ENCODE data around the gene CTIF. TPM values are rescaled to one million over a fixed set of nuclear protein-coding genes. Genes with fewer than 3 reads are reported as not detected.
"Not testable (repeated sequence)": the region's sequence is repeated elsewhere in the genome, so short reads cannot be mapped to it uniquely, and the experiment has no call there.

Gene CTIF
- polyA plus RNA-seq, 4 donors: 8.1 to 22.6 (median 11.3) TPM

GRCh38 chr18:48504819-48505218 is 34.0 kb upstream of the CTIF start:
- Histone ChIP-seq H3K27me3 (ENCODE audit: control insufficient read depth in 3 of 3, insufficient read depth in 3 of 3, low read length in 3 of 3) (no peaks in the 10 kb centered on the region), H3K9me3 (ENCODE audit: control insufficient read depth in 2 of 2, insufficient read depth in 1 of 2, low read depth in 1 of 2, low read length in 1 of 2) (peaks cover 0 to 2% of the 10 kb centered on the region in 2 donors), H3K36me3 (ENCODE audit: control insufficient read depth in 3 of 3, insufficient read depth in 2 of 3, low read depth in 1 of 3, low read length in 3 of 3) (no peaks in the 10 kb centered on the region), H3K27ac (ENCODE audit: low read depth in 1 of 3, low read length in 2 of 3) (no peak overlapping the region), H3K4me3 (ENCODE audit: low read depth in 1 of 3, low read length in 3 of 3) (no peak overlapping the region), H3K4me1 (ENCODE audit: control insufficient read depth in 3 of 3, insufficient read depth in 2 of 3, low read depth in 1 of 3, low read length in 2 of 3) (no peaks in the 10 kb centered on the region)
- DNase-seq: no peak
- no peak for FAIRE-seq

DNA sequence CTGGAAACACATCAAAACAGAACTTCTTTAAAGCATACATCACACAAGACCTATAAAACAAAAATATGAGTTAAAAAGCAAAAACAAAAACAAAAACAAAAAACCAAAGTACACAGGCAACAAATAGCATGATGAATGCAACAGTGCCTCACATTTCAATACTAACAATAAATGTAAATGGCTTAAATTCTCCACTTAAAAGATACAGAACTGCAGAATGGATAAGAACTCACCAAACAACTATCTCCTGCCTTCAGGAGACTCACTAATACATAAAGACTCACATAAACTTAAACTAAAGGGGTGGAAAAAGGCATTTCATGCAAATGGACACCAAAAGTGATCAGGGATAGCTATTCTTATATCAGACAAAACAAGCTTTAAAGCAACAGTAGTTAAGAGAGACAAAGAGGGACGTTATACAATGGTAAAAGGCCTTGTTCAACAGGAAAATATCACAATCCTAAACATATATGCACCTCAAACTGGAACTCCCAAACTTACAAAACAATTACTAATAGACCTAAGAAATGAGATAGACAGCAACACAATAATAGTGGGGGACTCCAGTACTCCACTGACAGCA is 31.8 kb upstream of the CTIF start:
- H3K27me3 ChIP-seq (ENCODE audit: control insufficient read depth in 3 of 3, insufficient read depth in 3 of 3, low read length in 3 of 3); H3K9me3 ChIP-seq (ENCODE audit: control insufficient read depth in 2 of 2, insufficient read depth in 1 of 2, low read depth in 1 of 2, low read length in 1 of 2); H3K36me3 ChIP-seq (ENCODE audit: control insufficient read depth in 3 of 3, insufficient read depth in 2 of 3, low read depth in 1 of 3, low read length in 3 of 3); H3K4me1 ChIP-seq (ENCODE audit: control insufficient read depth in 3 of 3, insufficient read depth in 2 of 3, low read depth in 1 of 3, low read length in 2 of 3); H3K27ac ChIP-seq (ENCODE audit: low read depth in 1 of 3, low read length in 2 of 3); H3K4me3 ChIP-seq (ENCODE audit: low read depth in 1 of 3, low read length in 3 of 3); FAIRE-seq; DNase-seq: not testable (repeated sequence)
- 64 to 70% (median 69%) methylated on average over 1 of the region's 1 CpG for WGBS, 3 donors

DNA sequence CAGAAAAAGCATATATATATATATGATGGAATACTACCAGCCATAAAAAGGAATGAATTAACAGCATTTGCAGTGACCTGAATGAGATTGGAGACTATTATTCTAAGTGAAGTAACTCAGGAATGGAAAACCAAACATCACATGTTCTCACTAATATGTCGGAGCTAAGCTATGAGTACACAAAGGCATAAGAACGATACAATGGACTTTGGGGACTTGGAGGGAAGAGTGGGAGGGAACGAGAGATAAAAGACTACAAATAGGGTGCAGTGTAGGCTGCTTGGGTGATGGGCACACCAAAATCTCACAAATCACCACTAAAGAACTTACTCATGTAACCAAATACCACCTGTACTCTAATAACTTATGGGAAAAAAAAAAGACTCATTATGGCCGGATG is 26.3 kb upstream of the CTIF start:
- H3K9me3 ChIP-seq (ENCODE audit: control insufficient read depth in 2 of 2, insufficient read depth in 1 of 2, low read depth in 1 of 2, low read length in 1 of 2); DNase-seq; H3K27me3 ChIP-seq (ENCODE audit: control insufficient read depth in 3 of 3, insufficient read depth in 3 of 3, low read length in 3 of 3); H3K36me3 ChIP-seq (ENCODE audit: control insufficient read depth in 3 of 3, insufficient read depth in 2 of 3, low read depth in 1 of 3, low read length in 3 of 3); H3K4me3 ChIP-seq (ENCODE audit: low read depth in 1 of 3, low read length in 3 of 3); H3K4me1 ChIP-seq (ENCODE audit: control insufficient read depth in 3 of 3, insufficient read depth in 2 of 3, low read depth in 1 of 3, low read length in 2 of 3); FAIRE-seq; H3K27ac ChIP-seq (ENCODE audit: low read depth in 1 of 3, low read length in 2 of 3): not testable (repeated sequence)
- WGBS, 3 donors: 41 to 72% (median 61%) methylated on average over 4 of the region's 4 CpGs

- WGBS, 3 donors: 87 to 94% (median 89%) methylated on average over 11 of the region's 11 CpGs
- no peaks in the 10 kb centered on the region for H3K36me3 ChIP-seq (ENCODE audit: control insufficient read depth in 3 of 3, insufficient read depth in 2 of 3, low read depth in 1 of 3, low read length in 3 of 3)
- H3K4me3 ChIP-seq (ENCODE audit: low read depth in 1 of 3, low read length in 3 of 3): no peak overlapping the region
- H3K4me1 ChIP-seq (ENCODE audit: control insufficient read depth in 3 of 3, insufficient read depth in 2 of 3, low read depth in 1 of 3, low read length in 2 of 3): no peaks in the 10 kb centered on the region
- H3K9me3 ChIP-seq (ENCODE audit: control insufficient read depth in 2 of 2, insufficient read depth in 1 of 2, low read depth in 1 of 2, low read length in 1 of 2): no peaks in the 10 kb centered on the region
- peaks cover 0 to 3% (median 0%) of the 10 kb centered on the region in 3 donors for H3K27me3 ChIP-seq (ENCODE audit: control insufficient read depth in 3 of 3, insufficient read depth in 3 of 3, low read length in 3 of 3)
- no peak for FAIRE-seq
- DNase-seq: no peak
- H3K27ac ChIP-seq (ENCODE audit: low read depth in 1 of 3, low read length in 2 of 3): no peak overlapping the region
Measured at GRCh38 chr18:48514786-48515185, 24.0 kb upstream of the CTIF start.

DNA sequence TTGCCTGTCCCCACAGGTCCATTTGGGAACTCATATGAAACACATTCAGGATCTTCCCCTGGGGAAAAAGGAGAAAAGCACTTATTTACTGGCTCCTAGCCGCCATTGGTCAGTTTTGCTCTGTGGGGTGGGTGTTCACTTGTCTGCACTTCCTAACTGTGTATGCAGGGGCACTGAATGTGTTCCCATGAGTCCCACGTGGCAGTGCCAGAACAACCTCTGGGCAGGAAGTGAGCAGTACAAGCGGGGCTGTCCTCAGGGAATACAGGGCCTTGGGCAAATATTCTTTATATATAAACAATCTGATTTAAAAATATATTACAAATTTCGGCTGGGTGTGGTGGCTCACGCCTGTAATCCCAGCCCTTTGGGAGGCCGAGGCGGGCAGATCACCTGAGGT is 21.8 kb upstream of the CTIF start:
- H3K4me3 ChIP-seq (ENCODE audit: low read depth in 1 of 3, low read length in 3 of 3): no peak overlapping the region
- no peaks in the 10 kb centered on the region for H3K4me1 ChIP-seq (ENCODE audit: control insufficient read depth in 3 of 3, insufficient read depth in 2 of 3, low read depth in 1 of 3, low read length in 2 of 3)
- 73 to 88% (median 82%) methylated on average over 7 of the region's 7 CpGs for WGBS, 3 donors
- DNase-seq (no peak), FAIRE-seq (no peak)
- peaks cover 0 to 3% (median 0%) of the 10 kb centered on the region in 3 donors for H3K27me3 ChIP-seq (ENCODE audit: control insufficient read depth in 3 of 3, insufficient read depth in 3 of 3, low read length in 3 of 3)
- H3K36me3 ChIP-seq (ENCODE audit: control insufficient read depth in 3 of 3, insufficient read depth in 2 of 3, low read depth in 1 of 3, low read length in 3 of 3): no peaks in the 10 kb centered on the region
- no peak overlapping the region for H3K27ac ChIP-seq (ENCODE audit: low read depth in 1 of 3, low read length in 2 of 3)
- no peaks in the 10 kb centered on the region for H3K9me3 ChIP-seq (ENCODE audit: control insufficient read depth in 2 of 2, insufficient read depth in 1 of 2, low read depth in 1 of 2, low read length in 1 of 2)

DNA sequence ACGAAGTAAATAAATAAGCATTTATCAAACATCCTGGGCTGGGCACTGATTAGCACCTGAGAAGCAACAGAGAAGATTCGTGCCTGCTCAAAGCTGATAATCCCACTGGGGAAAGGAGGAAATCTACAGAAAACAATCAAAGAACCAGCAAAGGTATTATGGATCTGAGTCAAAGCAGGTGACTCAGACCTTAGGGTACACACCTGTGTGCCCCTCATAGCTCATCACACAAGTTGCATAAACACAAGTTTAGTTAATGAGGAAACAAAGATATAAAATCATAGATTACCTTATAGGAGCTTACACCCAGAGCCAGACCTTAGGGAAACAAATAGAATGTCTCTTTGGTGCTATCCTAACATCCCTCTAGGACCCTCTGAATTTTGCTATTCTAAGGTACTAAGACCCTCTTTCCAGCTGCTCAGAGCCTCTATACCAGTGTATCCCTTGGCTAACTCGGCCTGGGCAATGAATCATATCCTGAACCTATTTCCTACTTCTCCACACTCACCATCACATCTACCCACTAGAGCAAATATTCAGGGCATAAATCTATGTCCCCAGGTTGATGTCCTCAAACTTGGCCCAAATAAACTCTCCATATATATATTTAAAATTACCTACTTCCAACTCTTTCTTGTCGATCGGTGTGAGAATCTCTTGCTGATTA is 19.3 kb upstream of the CTIF start:
- FAIRE-seq: no peak
- H3K27me3 ChIP-seq (ENCODE audit: control insufficient read depth in 3 of 3, insufficient read depth in 3 of 3, low read length in 3 of 3): peaks cover 0 to 3% (median 0%) of the 10 kb centered on the region in 3 donors
- H3K27ac ChIP-seq (ENCODE audit: low read depth in 1 of 3, low read length in 2 of 3): no peak overlapping the region
- no peaks in the 10 kb centered on the region for H3K36me3 ChIP-seq (ENCODE audit: control insufficient read depth in 3 of 3, insufficient read depth in 2 of 3, low read depth in 1 of 3, low read length in 3 of 3)
- no peak overlapping the region for H3K4me3 ChIP-seq (ENCODE audit: low read depth in 1 of 3, low read length in 3 of 3)
- 70 to 75% (median 74%) methylated on average over 5 of the region's 5 CpGs for WGBS, 3 donors
- H3K9me3 ChIP-seq (ENCODE audit: control insufficient read depth in 2 of 2, insufficient read depth in 1 of 2, low read depth in 1 of 2, low read length in 1 of 2): no peaks in the 10 kb centered on the region
- no peak for DNase-seq
- H3K4me1 ChIP-seq (ENCODE audit: control insufficient read depth in 3 of 3, insufficient read depth in 2 of 3, low read depth in 1 of 3, low read length in 2 of 3): no peaks in the 10 kb centered on the region

DNA sequence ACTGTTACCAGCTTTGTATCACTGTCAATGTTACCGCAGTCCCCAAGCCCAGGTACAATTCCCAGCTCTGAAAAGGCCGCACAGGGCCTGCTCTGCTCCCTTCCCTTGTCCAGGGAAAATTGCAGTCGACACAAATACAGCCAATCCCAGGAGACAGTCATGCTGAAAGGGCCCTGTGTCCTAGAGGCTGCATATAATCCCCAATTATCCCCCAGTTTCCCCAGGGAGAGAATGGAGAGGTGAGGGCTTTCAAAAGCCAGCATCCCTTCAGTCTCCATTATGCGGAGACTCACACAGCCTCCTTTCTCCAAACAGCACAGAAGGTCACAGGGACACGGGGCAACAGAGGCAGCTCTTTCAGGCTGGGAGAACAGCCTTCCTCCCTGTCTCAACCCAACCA is 17.1 kb upstream of the CTIF start:
- Histone ChIP-seq H3K4me1 (ENCODE audit: control insufficient read depth in 3 of 3, insufficient read depth in 2 of 3, low read depth in 1 of 3, low read length in 2 of 3) (no peaks in the 10 kb centered on the region), H3K27ac (ENCODE audit: low read depth in 1 of 3, low read length in 2 of 3) (no peak overlapping the region), H3K36me3 (ENCODE audit: control insufficient read depth in 3 of 3, insufficient read depth in 2 of 3, low read depth in 1 of 3, low read length in 3 of 3) (no peaks in the 10 kb centered on the region), H3K4me3 (ENCODE audit: low read depth in 1 of 3, low read length in 3 of 3) (no peak overlapping the region), H3K27me3 (ENCODE audit: control insufficient read depth in 3 of 3, insufficient read depth in 3 of 3, low read length in 3 of 3) (no peaks in the 10 kb centered on the region), H3K9me3 (ENCODE audit: control insufficient read depth in 2 of 2, insufficient read depth in 1 of 2, low read depth in 1 of 2, low read length in 1 of 2) (no peaks in the 10 kb centered on the region)
- FAIRE-seq: no peak
- WGBS, 3 donors: 89 to 93% (median 90%) methylated on average over 5 of the region's 5 CpGs
- DNase-seq: no peak

GRCh38 chr18:48525671-48526070 is 13.2 kb upstream of the CTIF start:
- H3K4me3 ChIP-seq (ENCODE audit: low read depth in 1 of 3, low read length in 3 of 3): no peak overlapping the region
- no peak for FAIRE-seq

DNA sequence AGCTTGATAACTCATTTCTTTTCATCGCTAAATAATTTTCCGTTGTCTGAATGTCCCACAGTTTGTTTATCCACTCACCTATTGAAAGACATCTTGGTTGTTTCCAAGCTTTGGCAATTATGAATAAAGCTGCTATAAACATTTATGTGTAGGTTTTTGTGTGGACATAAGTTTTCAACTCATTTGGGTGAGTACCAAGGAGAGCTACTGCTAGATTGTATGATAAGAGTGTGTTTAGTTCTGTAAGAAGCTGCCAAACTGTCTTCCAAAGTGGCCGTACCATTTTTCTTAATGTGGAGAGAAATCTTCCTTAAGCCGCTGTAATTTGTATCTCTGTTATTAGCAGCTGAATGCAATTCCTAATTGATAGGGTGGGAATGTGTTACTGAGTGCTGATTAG is 11.4 kb upstream of the CTIF start:
- no peak for DNase-seq
- Histone ChIP-seq H3K27ac (ENCODE audit: low read depth in 1 of 3, low read length in 2 of 3) (no peak overlapping the region), H3K4me3 (ENCODE audit: low read depth in 1 of 3, low read length in 3 of 3) (no peak overlapping the region), H3K36me3 (ENCODE audit: control insufficient read depth in 3 of 3, insufficient read depth in 2 of 3, low read depth in 1 of 3, low read length in 3 of 3) (no peaks in the 10 kb centered on the region), H3K27me3 (ENCODE audit: control insufficient read depth in 3 of 3, insufficient read depth in 3 of 3, low read length in 3 of 3) (no peaks in the 10 kb centered on the region), H3K9me3 (ENCODE audit: control insufficient read depth in 2 of 2, insufficient read depth in 1 of 2, low read depth in 1 of 2, low read length in 1 of 2) (no peaks in the 10 kb centered on the region), H3K4me1 (ENCODE audit: control insufficient read depth in 3 of 3, insufficient read depth in 2 of 3, low read depth in 1 of 3, low read length in 2 of 3) (no peaks in the 10 kb centered on the region)
- WGBS, 3 donors: 84 to 92% (median 91%) methylated on average over 4 of the region's 4 CpGs
- FAIRE-seq: no peak

More at GRCh38 chr18:48525671-48526070, 13.2 kb upstream of the CTIF start:
- H3K9me3 ChIP-seq (ENCODE audit: control insufficient read depth in 2 of 2, insufficient read depth in 1 of 2, low read depth in 1 of 2, low read length in 1 of 2): no peaks in the 10 kb centered on the region
- no peaks in the 10 kb centered on the region for H3K4me1 ChIP-seq (ENCODE audit: control insufficient read depth in 3 of 3, insufficient read depth in 2 of 3, low read depth in 1 of 3, low read length in 2 of 3)
- H3K36me3 ChIP-seq (ENCODE audit: control insufficient read depth in 3 of 3, insufficient read depth in 2 of 3, low read depth in 1 of 3, low read length in 3 of 3): no peaks in the 10 kb centered on the region
- H3K27me3 ChIP-seq (ENCODE audit: control insufficient read depth in 3 of 3, insufficient read depth in 3 of 3, low read length in 3 of 3): no peaks in the 10 kb centered on the region
- H3K27ac ChIP-seq (ENCODE audit: low read depth in 1 of 3, low read length in 2 of 3): no peak overlapping the region
- DNase-seq: no peak

Data from small intestine (tissue), 7 donors.